NB4 (cell line): Measurements from ENCODE around the gene DUSP14.

Experiments used
- CTCF ChIP-seq: IDR thresholded peaks from one replicate; pipeline ENCODE4 v1.5.1; 2012; ENCODE audit warnings: low read depth, low read length
- MAX ChIP-seq: IDR thresholded peaks from 2 replicates; pipeline ENCODE4 v1.6.1; 2011; ENCODE audit warnings: low read depth, low read length

- TF ChIP-seq MAX (no peak), CTCF (no peak)
These were observed 3.7 kb downstream of the DUSP14 start for GRCh38 chr17:37493249-37494027.
